ENCODE data around the gene IMP4.

IMP4 gene

GRCh38 chr2:130389783-130390182 lies 47.1 kb downstream of the IMP4 start:
- no peak overlapping the region for H3K4me3 Mint-ChIP-seq
- H3K27me3 Mint-ChIP-seq: no peaks in the 10 kb centered on the region
- DNase-seq (ENCODE audit: low spot score in 2 of 2) (no peak), ATAC-seq (replicated peaks; ENCODE audit: extremely low read depth, poor library complexity, severe bottlenecking) (no peak)
- peaks cover 1% of the 10 kb centered on the region for H3K36me3 Mint-ChIP-seq (ENCODE audit: insufficient read depth)
- no peaks in the 10 kb centered on the region for H3K9me3 Mint-ChIP-seq
- peaks cover 28% of the 10 kb centered on the region for H3K4me1 Mint-ChIP-seq
- no peak overlapping the region for H3K27ac Mint-ChIP-seq (ENCODE audit: low read depth)

GRCh38 chr2:130390460-130391057 lies 47.9 kb downstream of the IMP4 start:
- Mint-ChIP-seq H3K4me1 (peaks cover 28% of the 10 kb centered on the region), H3K9me3 (no peaks in the 10 kb centered on the region), H3K4me3 (peak overlapping the region; percentile 71), H3K27ac (ENCODE audit: low read depth) (peak overlapping the region; percentile 84), H3K36me3 (ENCODE audit: insufficient read depth) (peaks cover 1% of the 10 kb centered on the region), H3K27me3 (no peaks in the 10 kb centered on the region)
- ATAC-seq (replicated peaks; ENCODE audit: extremely low read depth, poor library complexity, severe bottlenecking): no peak
- no peak for DNase-seq (ENCODE audit: low spot score in 2 of 2)

DNA sequence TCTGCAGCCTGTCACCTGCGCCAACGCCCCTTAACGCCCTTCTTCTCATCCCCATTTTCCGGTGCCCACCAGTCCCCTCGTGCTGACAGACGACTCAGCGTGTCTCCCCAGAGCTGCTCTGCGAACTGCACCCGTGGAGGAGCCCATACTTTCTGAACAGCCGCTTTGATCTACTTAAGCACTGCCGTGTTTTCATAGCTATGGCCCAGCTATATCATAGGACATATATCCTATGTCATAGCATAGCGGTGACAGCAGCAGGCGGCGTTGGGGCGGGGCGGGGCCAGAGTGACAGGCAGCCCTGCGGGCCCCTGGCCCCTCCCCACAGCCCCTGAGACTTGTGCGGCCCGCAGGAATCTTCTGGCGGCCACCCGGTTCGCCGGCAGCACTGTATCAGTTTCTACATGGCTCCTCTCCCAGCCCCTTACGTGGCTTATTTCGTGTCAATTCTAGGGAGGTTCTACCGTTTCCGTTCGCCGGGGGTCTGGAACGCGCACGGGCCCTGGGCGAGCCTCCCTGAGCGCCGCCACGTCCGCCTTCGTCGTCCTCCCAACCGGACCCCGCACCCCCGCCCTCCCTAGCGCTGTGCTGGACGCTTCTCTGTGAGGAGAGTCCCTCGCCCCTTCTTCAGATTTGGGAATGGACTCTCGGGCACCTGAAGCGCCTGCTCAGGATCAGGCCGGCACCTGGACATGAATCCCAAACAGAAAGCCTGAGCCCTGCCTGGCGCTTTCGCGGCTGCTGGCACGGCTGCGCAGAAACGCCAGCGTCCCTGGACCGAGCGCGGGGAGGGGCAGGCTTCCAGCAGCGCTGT lies 48.6 kb downstream of the IMP4 start:
- Mint-ChIP-seq H3K27me3 (no peaks in the 10 kb centered on the region), H3K4me3 (peak overlapping the region; percentile 71), H3K36me3 (ENCODE audit: insufficient read depth) (peaks cover 1% of the 10 kb centered on the region), H3K4me1 (peaks cover 21% of the 10 kb centered on the region), H3K9me3 (no peaks in the 10 kb centered on the region), H3K27ac (ENCODE audit: low read depth) (peak overlapping the region; percentile 84)
- ATAC-seq (replicated peaks; ENCODE audit: extremely low read depth, poor library complexity, severe bottlenecking) (peak; percentile 80), DNase-seq (ENCODE audit: low spot score in 2 of 2) (no peak)

- H3K27me3 Mint-ChIP-seq: no peaks in the 10 kb centered on the region
- no peaks in the 10 kb centered on the region for H3K9me3 Mint-ChIP-seq
- ATAC-seq (replicated peaks; ENCODE audit: extremely low read depth, poor library complexity, severe bottlenecking) (no peak), DNase-seq (ENCODE audit: low spot score in 2 of 2) (no peak)
- no peak overlapping the region for H3K27ac Mint-ChIP-seq (ENCODE audit: low read depth)
- H3K36me3 Mint-ChIP-seq (ENCODE audit: insufficient read depth): peaks cover 1% of the 10 kb centered on the region
- peaks cover 16% of the 10 kb centered on the region for H3K4me1 Mint-ChIP-seq
- H3K4me3 Mint-ChIP-seq: peak overlapping the region; percentile 71
Observed at GRCh38 chr2:130391872-130392670, 49.4 kb downstream of the IMP4 start.

- no peak for DNase-seq (ENCODE audit: low spot score in 2 of 2)
- Mint-ChIP-seq H3K4me3 (no peak overlapping the region), H3K27ac (ENCODE audit: low read depth) (no peak overlapping the region), H3K9me3 (no peaks in the 10 kb centered on the region), H3K27me3 (no peaks in the 10 kb centered on the region), H3K36me3 (ENCODE audit: insufficient read depth) (peaks cover 1% of the 10 kb centered on the region), H3K4me1 (peaks cover 16% of the 10 kb centered on the region)
- ATAC-seq (replicated peaks; ENCODE audit: extremely low read depth, poor library complexity, severe bottlenecking): no peak
Observed at GRCh38 chr2:130393318-130393910, 50.7 kb downstream of the IMP4 start.

Measured in central memory CD8-positive, alpha-beta T cell (primary cell).